ENCODE measurements around the gene INSRR.

The INSRR gene

GRCh38 chr1:156848461-156849150, 10.3 kb downstream of the INSRR start:
- no peak for DNase-seq (ENCODE audit: low spot score)

DNA sequence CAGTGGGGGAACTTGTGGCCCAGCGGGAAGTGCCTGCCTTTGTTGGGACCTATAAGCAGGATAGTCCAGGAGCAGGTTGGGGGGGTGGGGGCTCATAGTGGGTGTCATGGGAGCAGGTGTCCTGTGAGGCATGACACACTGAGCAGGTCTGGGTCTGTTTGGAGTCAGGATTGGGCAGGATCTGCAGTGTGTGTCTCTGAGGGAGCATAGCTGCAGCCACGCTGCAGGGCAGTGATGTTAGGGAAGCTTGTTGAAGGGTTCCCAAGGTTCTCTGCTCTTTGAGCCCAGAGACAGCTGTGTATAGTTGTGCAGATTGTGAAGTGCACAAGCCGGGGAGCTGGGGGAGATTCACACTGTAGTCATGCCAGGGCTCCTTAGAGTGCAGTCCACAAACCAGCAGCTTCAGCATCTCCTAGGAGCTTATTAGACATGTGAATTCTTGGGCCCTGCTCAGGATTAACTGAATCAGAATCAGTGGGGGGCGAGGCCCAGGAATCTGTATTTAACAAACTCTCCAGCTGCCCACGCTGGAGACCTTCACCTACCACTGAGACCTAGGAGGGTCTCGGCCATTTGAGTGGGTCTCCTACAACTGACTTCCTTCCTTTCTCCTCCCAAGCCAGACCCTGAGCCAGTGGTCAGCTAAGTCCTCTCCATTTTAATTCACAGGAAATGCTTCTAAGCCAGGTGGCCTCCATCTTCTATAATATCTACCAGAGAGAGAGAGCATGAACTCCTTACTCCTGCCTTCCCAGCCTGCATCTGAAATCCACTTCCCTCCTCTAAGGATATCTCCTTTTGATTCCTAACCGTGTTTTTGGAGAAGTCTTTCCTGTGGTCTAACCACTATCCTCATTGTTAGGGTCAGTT, 11.1 kb downstream of the INSRR start:
- DNase-seq (ENCODE audit: low spot score), result no peak

DNA sequence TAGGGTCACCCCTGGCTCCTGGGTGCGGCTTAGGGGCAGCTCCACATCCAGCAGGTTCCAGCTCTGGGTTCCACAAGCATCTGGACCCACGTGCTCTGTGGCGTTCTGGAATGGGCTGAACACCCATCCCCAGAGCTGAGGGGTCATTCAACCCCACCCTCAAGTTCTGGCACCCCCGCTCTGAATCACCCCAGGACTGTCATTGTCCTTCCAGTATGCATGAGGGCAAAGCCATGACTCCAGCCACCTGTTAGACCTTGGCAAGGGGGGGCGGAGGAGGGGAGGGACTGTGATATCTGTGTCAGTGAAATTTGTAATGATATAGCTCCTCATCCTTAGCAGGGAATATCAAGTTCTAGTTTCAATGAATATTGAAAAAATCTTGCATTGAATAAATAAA, 12.3 kb downstream of the INSRR start:
- DNase-seq (ENCODE audit: low spot score), result no peak

- DNase-seq (ENCODE audit: low spot score), result no peak
Observed at GRCh38 chr1:156845953-156846545, 12.9 kb downstream of the INSRR start.

- no peak for DNase-seq (ENCODE audit: low spot score)
Observed at GRCh38 chr1:156845055-156845952, 13.6 kb downstream of the INSRR start.

- DNase-seq (ENCODE audit: low spot score), result no peak
Observed at GRCh38 chr1:156844638-156845037, 14.3 kb downstream of the INSRR start.

GRCh38 chr1:156844102-156844501, 14.8 kb downstream of the INSRR start:
- DNase-seq (ENCODE audit: low spot score), result no peak

DNA sequence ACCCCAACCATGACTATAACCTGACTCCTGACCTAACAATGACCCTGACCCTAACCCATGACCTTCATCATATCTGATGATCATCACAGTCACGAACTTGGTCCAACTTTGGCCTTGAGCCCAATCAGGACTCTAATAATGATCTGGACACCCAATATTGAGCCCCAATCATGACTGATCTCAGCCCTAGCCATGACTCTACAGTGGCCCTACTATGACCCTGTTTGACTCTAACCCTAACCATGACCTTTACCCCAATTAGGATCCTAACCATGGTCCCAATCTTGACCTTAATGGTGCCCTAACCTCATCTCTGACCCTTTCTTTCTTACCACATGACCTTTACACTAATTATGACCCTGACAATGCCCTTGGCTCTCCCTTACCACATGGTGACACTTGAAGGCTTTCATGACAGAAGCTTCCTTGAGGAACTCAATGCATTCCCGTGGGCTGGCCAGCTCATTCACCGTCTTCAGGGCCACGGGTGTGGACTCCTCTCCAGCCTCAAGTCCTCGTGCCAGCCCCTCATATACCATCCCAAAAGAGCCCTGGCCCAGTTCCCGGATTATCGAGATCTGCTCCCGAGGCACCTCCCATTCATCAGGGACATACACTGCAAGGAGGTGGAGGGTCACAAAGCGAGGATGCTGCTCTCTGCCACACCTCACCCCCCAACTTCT, 16.2 kb downstream of the INSRR start:
- no peak for DNase-seq (ENCODE audit: low spot score)

DNA sequence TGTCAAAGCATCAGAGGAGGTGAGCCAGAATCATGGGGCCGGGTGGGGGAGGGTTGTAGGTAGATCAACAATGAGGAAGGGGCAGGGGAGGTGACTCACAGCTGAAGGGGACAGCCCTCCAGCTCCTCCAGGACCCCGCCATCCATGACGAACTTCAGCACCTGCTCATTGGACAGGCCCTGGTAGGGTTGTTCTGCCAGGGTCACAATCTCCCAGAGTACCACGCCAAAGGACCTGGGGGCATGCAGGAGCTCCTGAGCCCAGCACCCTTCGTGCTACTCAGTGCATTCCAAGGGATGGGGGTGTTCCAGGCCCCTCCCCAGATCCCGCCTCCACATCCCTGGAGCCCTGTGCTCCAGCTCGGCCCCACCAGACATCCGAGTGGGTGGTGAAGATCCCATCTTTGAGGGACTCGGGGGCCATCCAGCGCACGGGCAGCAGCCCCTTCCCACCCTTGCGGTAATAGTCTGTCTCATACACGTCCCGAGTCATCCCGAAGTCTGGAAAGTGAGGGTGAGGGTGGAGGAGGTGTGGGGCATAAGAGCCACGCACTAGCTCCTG, 17.5 kb downstream of the INSRR start:
- DNase-seq (ENCODE audit: low spot score), result no peak

- DNase-seq (ENCODE audit: low spot score), result no peak
Observed at GRCh38 chr1:156840898-156841279, 18.0 kb downstream of the INSRR start.

- DNase-seq (ENCODE audit: low spot score), result no peak
Observed at GRCh38 chr1:156840186-156840897, 18.6 kb downstream of the INSRR start.

- DNase-seq (ENCODE audit: low spot score), result no peak
Observed at GRCh38 chr1:156839426-156840109, 19.3 kb downstream of the INSRR start.

- DNase-seq (ENCODE audit: low spot score), result peak; percentile 26
Observed at GRCh38 chr1:156838972-156839371, 19.9 kb downstream of the INSRR start.

DNA sequence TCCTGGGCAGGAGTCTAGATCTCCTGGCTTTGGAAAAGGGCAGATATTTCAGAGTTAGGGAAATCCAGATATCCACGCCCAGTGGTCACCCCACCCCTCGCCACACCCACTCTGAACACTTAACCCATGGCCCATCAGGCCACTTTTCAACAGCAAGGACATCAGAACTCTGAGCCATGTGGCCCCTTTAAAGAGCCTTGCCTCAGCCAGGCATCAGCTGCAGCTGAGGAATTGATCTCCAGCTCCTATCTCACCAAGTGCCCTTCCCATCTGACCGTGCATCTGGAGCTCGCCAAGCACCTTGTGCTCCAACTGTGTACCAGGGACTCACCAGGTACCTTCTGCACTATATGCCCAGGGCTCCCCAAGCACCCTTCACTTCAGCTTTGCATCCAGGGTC, 22.0 kb downstream of the INSRR start:
- DNase-seq (ENCODE audit: low spot score), result no peak

- DNase-seq (ENCODE audit: low spot score), result no peak
Observed at GRCh38 chr1:156836041-156836654, 22.8 kb downstream of the INSRR start.

- DNase-seq (ENCODE audit: low spot score), result no peak
Observed at GRCh38 chr1:156834322-156834721, 24.6 kb downstream of the INSRR start.

- DNase-seq (ENCODE audit: low spot score), result no peak
Observed at GRCh38 chr1:156833603-156834002, 25.3 kb downstream of the INSRR start.

- DNase-seq (ENCODE audit: low spot score), result no peak
Observed at GRCh38 chr1:156832434-156832833, 26.5 kb downstream of the INSRR start.

DNA sequence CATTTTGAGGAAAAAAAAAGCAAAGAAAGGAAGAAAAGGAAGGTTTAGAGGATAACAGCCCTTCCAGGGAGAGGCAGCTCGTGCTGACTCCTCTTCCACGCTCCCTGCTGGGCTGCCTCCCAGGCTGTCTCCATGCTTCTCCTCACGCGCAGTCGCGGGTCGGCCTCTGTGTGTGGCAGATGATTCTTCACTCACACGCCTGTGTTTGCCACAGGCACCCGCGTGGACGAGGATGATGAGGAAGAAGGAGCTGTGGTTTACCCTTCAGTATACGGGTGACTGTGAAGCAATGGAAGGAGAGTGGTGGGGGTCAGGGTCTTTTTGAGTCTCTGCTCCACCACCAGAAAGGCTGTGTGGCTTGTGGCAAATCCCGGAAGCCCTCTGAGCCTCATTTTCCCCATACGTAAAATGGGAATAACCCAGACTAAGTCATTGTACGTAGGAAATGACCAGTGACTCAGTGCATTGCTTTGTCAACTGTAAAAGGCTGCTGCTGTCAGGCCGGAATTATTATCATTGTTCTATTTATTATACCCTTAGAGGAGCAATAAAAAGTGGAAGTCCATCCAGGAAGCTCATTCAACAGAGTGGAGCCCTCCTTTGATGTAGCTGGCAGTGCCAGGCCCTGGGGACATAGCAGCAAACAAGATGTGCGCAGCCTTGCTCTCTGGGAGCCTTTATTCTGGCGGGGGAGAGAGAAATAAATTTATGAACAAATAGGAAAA, 30.4 kb downstream of the INSRR start:
- DNase-seq (ENCODE audit: low spot score), result no peak
